ENCODE measurements around the gene ZNF654.

- TF ChIP-seq EZH2phosphoT487 (IDR thresholded peaks at IDR 0.05; ENCODE audit: insufficient read depth, low read depth) (no peak), EZH2 (IDR thresholded peaks at IDR 0.05; ENCODE audit: insufficient read depth, poor library complexity, severe bottlenecking) (no peak)
Observed at GRCh38 chr3:88180398-88180999, 121.4 kb downstream of the ZNF654 start.

Measured in GM23248 (cell line).